Endodermal cell (in vitro differentiated cells): ENCODE results near the gene TSKU. TPM values are rescaled to one million over a fixed set of nuclear protein-coding genes. Genes with fewer than 3 reads are reported as not detected.

Source experiments
- DNase-seq: peaks from one replicate; pipeline ENCODE4 v3.0.0-alpha.2; 2017
- H3K27ac ChIP-seq: 2 replicates; pipeline ENCODE4 v1.5.1; 2013; ENCODE audit warnings: mild to moderate bottlenecking, low read depth, low read length, moderate library complexity
- H3K27me3 ChIP-seq: 2 replicates; pipeline ENCODE4 v1.6.1; 2013; ENCODE audit warnings: mild to moderate bottlenecking, low read length, moderate library complexity; ENCODE audit not compliant: insufficient read depth, control insufficient read depth, poor library complexity, severe bottlenecking
- H3K36me3 ChIP-seq: 2 replicates; pipeline ENCODE4 v1.7.0; 2013; ENCODE audit warnings: mild to moderate bottlenecking, low read length, moderate library complexity; ENCODE audit not compliant: control insufficient read depth, insufficient read depth
- H3K4me1 ChIP-seq: one replicate; pipeline ENCODE4 v1.7.0; 2013; ENCODE audit warnings: low read length; ENCODE audit not compliant: control insufficient read depth, insufficient read depth
- H3K4me3 ChIP-seq: 2 replicates; pipeline ENCODE4 v1.5.1; 2013; ENCODE audit warnings: mild to moderate bottlenecking, low read length, moderate library complexity
- H3K9ac ChIP-seq: 2 replicates; pipeline ENCODE4 v1.6.1; 2013; ENCODE audit warnings: mild to moderate bottlenecking, low read length, moderate library complexity; ENCODE audit not compliant: poor library complexity, severe bottlenecking; ENCODE audit errors: extremely low read depth
- H3K9me3 ChIP-seq: 2 replicates; pipeline ENCODE4 v1.6.1; 2013; ENCODE audit warnings: mild to moderate bottlenecking, low read length, moderate library complexity; ENCODE audit not compliant: control insufficient read depth
- H3K27ac Mint-ChIP-seq: 2 replicates; pipeline ENCODE4 v1.8.0; 2020; ENCODE audit warnings: mixed read lengths
- H3K27me3 Mint-ChIP-seq: 2 replicates; pipeline ENCODE4 v1.8.0; 2021; ENCODE audit warnings: mild to moderate bottlenecking, mixed read lengths; ENCODE audit not compliant: insufficient read depth
- H3K36me3 Mint-ChIP-seq: 2 replicates; pipeline ENCODE4 v1.8.0; 2020; ENCODE audit warnings: low read depth, mixed read lengths
- H3K4me1 Mint-ChIP-seq: 2 replicates; pipeline ENCODE4 v1.8.0; 2020; ENCODE audit warnings: mixed read lengths
- H3K4me3 Mint-ChIP-seq: 2 replicates; pipeline ENCODE4 v1.8.0; 2020; ENCODE audit warnings: mild to moderate bottlenecking, moderate library complexity, mixed read lengths
- H3K9me3 Mint-ChIP-seq: 2 replicates; pipeline ENCODE4 v1.8.0; 2020; ENCODE audit warnings: mild to moderate bottlenecking, mixed read lengths
- CTCF ChIP-seq: fragments of 200-600 bp; sonication (generic); conservative IDR thresholded peaks from 2 replicates; pipeline ENCODE4 v1.5.0; 2021; ENCODE audit warnings: antibody characterized with exemption, mild to moderate bottlenecking
- WGBS, 2 experiments: methylation state at CpG; one replicate each; pipeline versions ENCODE4 v1.1.5 to v1.1.7; 2013; ENCODE audit warnings: missing lambda C conversion rate in 2 of 2, mixed read lengths in 1 of 2; ENCODE audit not compliant: insufficient coverage in 1 of 2, insufficient read length in 1 of 2; 5-methylcytosine and 5-hydroxymethylcytosine counted together
- total RNA-seq, 2 donors: library from RNA; stranded (reverse); fragmentation: NEBNext Ultra II Directional in 1 of 2; extraction: Animal tissue kit (Norgen Biotek cat#: 25700) in 1 of 2; gene quantifications; 2 replicates in 1 of 2; 3 replicates in 1 of 2; pipeline ENCODE4 v1.2.1, GENCODE V29; 2021

The TSKU gene
- total RNA-seq, 2 donors from 2014 or later: 105 to 130 TPM

GRCh38 chr11:76807206-76807875 is 24.2 kb downstream of the TSKU start:
- peak; percentile 98 for DNase-seq
- peaks cover 2% of the 10 kb centered on the region for H3K27me3 Mint-ChIP-seq
- no peaks in the 10 kb centered on the region for H3K27me3 ChIP-seq

GRCh38 chr11:76808171-76808570 is 25.0 kb downstream of the TSKU start:
- 94 to 96% methylated on average over 10 to 12 of the region's 12 CpGs for WGBS, 2 experiments
- Histone ChIP-seq H3K4me3 (no peak overlapping the region), H3K36me3 (no peaks in the 10 kb centered on the region), H3K27me3 (no peaks in the 10 kb centered on the region), H3K27ac (no peak overlapping the region), H3K4me1 (no peaks in the 10 kb centered on the region), H3K9ac (no peak overlapping the region), H3K9me3 (peaks cover 7% of the 10 kb centered on the region)
- peak; percentile 35 for DNase-seq
- TF ChIP-seq CTCF: no peak
- H3K9me3 Mint-ChIP-seq: peaks cover 15% of the 10 kb centered on the region
- peaks cover 34% of the 10 kb centered on the region for H3K4me1 Mint-ChIP-seq
- no peak overlapping the region for H3K4me3 Mint-ChIP-seq
- no peaks in the 10 kb centered on the region for H3K36me3 Mint-ChIP-seq
- H3K27ac Mint-ChIP-seq: no peak overlapping the region
- H3K27me3 Mint-ChIP-seq: peaks cover 2% of the 10 kb centered on the region

More at GRCh38 chr11:76807206-76807875, 24.2 kb downstream of the TSKU start:
- H3K9ac ChIP-seq: no peak overlapping the region
- peaks cover 10% of the 10 kb centered on the region for H3K9me3 Mint-ChIP-seq
- no peak overlapping the region for H3K27ac ChIP-seq
- 19 to 26% methylated on average over 7 to 17 of the region's 19 CpGs for WGBS, 2 experiments
- no peak overlapping the region for H3K4me3 Mint-ChIP-seq
- TF ChIP-seq CTCF: peak; percentile 92
- H3K36me3 ChIP-seq: no peaks in the 10 kb centered on the region
- H3K4me3 ChIP-seq: no peak overlapping the region
- H3K36me3 Mint-ChIP-seq: no peaks in the 10 kb centered on the region
- no peaks in the 10 kb centered on the region for H3K4me1 ChIP-seq
- peaks cover 41% of the 10 kb centered on the region for H3K4me1 Mint-ChIP-seq
- peak overlapping the region; percentile 59 for H3K27ac Mint-ChIP-seq
- peaks cover 6% of the 10 kb centered on the region for H3K9me3 ChIP-seq

- peaks cover 2% of the 10 kb centered on the region for H3K27me3 Mint-ChIP-seq
These were observed 25.8 kb downstream of the TSKU start for GRCh38 chr11:76808996-76809395.

More at GRCh38 chr11:76808996-76809395, 25.8 kb downstream of the TSKU start:
- Mint-ChIP-seq H3K27ac (no peak overlapping the region), H3K4me1 (peaks cover 28% of the 10 kb centered on the region), H3K9me3 (peaks cover 21% of the 10 kb centered on the region), H3K4me3 (no peak overlapping the region), H3K36me3 (no peaks in the 10 kb centered on the region)
- Histone ChIP-seq H3K9ac (no peak overlapping the region), H3K4me1 (no peaks in the 10 kb centered on the region), H3K27me3 (no peaks in the 10 kb centered on the region), H3K9me3 (peaks cover 16% of the 10 kb centered on the region), H3K4me3 (no peak overlapping the region), H3K27ac (no peak overlapping the region), H3K36me3 (no peaks in the 10 kb centered on the region)
- 95% methylated on average over 4 to 5 of the region's 5 CpGs for WGBS, 2 experiments
- peak; percentile 38 for DNase-seq
- no peak for TF ChIP-seq CTCF
